ENCODE results near the gene MILR1.
A peak's percentile ranks its signal among the peaks of the same experiment; 100 is the strongest.
"Not testable (repeated sequence)": the region's sequence is repeated elsewhere in the genome, so short reads cannot be mapped to it uniquely, and the experiment has no call there.

Gene MILR1

DNA sequence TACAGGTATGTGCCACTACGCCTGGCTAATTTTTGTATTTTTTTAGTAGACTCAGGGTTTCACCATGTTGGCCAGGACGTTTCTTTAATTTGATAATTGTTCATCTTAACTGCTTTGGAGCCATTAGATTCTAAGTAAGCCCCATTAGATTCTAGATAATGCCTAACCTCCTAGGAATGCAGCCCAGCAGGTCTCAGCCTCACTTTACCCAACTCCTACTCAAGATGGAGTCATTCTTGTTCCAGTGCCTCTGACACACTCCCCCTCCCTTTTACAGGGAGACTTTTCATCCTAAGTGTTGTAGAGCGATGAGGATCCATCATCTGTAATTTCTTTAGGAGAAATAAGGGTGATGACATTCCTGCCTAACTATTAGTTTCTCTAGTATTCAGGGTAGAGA lies 23.7 kb upstream of the MILR1 start:
- DNase-seq, result no peak

- no peak for DNase-seq
Measured at GRCh38 chr17:64426596-64426995, 22.3 kb upstream of the MILR1 start.

DNA sequence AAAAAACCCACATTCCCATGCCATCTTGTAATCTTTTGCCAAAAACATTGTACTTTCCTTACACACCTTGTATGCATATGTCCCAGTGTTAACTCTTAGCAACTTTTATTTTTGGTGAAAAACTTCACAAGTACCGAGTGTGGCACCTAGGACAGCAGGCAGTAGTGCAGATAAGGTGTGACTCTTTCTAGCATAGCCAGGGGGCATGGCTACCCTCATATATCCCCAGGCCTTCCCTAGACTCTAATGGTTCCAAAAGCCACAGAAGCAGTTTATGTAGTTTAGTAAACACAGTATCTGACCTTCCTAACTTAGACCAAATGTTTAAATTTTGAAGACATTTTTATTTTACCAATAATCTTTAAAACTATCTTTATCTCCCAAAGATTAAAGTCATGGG lies 20.5 kb upstream of the MILR1 start:
- DNase-seq, result no peak

DNA sequence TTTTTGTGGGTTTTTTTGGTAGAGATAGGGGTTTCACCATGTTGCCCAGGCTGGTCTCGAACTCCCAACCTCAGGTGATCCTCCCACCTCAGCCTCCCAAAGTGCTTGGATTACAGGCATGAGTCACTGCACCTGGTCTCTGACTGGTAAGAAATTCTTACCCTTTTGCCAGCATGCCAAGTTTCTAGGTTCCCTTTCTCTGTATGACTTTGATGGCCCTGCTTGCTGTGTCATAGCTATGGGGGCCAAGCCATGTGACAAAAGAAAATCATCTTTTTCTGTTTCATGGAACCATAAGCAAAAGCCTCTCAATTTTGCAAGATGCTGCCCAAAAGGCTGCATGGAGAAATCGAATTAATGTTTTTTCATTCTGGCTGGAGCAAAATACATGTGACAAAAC lies 18.9 kb upstream of the MILR1 start:
- DNase-seq, result not testable (repeated sequence)

DNA sequence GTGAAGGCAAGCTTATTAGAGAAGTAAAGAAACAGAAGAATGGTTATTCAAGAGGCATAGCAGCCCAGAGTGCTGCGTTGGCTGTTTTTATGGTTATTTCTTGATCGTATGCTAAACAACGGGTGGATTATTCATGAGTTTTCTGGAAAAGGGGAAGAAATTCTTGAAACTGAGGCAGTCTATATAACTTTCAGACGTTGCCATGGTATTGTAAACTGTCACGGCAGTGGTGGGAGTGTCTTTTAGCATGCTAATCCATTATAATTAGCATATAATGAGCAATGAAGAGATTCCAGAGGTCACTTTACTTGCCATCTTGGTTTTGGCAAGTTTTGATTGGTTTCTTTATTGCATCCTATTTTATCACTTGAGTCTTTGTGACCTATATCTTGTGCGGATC lies 17.4 kb upstream of the MILR1 start:
- DNase-seq, result no peak

DNA sequence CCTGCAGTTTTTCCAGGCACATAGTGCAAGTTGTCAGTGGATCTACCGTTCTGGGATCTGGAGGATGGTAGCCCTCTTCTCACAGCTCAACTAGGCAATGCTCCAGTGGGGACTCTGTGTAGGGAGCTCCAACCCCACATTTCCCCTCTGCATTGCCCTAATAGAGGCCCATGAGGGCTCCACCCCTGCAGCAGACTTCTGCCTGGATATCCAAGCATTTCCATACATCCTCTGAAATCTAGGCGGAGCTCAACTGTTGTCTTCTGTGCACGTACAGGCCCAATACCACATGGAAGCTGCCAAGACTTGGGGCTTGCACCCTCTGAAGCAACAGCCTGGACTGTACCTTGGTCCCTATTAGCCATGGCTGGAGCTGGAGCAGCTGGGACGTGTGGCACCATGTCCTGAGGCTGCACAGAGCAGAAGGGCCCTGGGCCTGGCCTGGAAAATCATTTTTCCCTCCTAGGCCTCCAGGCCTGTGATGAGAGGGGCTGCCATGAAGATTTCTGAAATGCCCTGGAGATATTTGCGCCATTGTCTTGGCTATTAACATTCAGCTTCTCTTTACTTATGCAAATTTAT lies 10.9 kb upstream of the MILR1 start:
- DNase-seq, result no peak

DNA sequence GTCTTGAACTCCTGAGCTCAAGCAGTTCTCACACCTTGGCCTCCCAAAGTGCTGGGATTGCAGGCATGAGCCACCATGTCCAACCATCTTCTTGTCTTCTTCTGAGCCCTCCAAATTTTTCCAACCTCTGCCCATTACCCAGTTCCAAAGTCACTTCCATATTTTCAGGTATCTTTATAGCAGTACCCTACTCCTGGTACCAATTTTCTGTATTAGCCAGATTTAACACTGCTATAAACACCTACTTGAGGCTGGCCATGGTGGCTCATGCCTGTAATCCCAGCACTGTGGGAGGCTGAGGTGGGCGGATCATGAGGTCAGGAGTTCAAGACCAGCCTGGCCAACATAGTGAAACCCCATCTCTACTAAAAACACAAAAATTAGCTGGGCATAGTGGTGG lies 9.4 kb upstream of the MILR1 start:
- not testable (repeated sequence) for DNase-seq

DNA sequence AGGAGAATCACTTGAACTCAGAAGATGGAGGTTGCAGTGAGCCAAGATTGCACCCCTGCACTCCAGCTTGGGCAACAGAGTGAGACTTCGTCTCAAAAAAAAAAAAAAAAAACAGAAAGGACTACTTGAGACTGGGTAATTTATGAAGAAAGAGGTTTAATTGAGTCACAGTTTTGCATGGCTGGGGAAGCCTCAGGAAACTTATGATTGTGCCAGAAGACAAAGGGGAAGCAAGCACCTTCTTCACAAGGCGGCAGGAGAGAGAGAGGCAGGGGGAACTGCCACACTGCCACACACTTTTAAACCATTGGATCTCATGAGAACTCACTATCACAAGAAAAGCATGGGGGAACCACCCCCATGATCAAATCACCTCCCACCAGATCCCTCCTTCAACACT lies 9.0 kb upstream of the MILR1 start:
- DNase-seq, result no peak

DNA sequence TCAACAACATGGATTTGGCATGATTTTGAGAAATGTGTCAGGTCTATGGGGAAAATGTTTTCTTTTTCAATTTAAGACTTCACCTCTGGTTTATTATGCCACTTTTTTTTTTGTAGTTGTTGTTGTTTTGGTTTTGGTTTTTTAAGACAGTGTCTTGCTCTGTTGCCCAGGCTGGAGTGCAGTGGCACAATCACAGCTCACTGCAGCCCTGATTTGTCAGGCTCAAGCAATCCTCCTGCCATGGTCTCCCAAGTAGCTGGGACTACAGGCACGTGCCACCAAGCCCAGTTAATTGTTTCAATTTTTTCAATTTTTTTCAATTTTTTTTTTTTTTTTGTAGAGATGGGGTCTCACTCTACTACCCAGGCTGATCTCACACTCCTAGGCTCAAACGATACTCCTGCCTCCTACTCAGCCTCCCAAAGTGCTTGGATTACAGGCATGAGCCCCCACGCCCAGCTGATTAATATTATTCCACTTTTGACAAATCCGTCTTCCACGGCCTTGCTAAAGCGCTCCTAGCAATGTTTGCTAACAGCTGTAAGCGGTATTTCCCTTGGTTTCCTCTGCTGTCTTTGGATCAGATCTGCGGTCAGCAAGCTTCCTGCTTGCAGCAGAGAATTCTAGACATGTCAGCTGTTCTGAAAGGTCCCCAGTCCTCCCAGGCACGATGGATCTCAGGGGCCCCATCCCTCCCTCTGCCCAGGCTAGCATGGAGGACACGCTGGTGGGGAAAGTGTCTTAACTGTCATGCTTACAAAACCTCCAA lies 7.0 kb upstream of the MILR1 start:
- peak in 11 of 56 donors; percentile 1 to 35 (median 7) for DNase-seq

DNA sequence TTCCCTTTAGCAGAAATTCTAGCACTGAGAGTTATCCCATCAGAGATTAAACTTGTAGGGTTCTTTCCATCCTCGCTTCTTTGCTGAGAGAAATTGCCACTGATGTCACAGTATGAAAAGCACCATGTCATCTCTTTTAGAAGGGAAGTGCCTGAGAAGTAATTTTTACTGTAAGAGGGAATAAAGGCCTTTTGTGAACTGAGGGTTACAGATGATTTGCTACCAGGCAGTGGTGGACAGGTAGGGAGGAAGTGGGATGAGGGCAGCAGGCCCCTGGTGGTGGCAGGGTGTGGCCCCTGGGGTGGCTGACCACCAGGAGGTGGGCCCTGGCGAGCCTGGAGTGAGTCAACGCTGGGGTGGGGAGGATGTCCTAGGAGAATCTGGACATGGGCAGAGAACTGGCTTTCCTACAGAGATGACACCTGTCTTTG lies 6.4 kb upstream of the MILR1 start:
- DNase-seq, result no peak

GRCh38 chr17:64443086-64443760 lies 5.7 kb upstream of the MILR1 start:
- no peak for DNase-seq

GRCh38 chr17:64447526-64447925 lies 1.4 kb upstream of the MILR1 start:
- DNase-seq, result no peak

DNA sequence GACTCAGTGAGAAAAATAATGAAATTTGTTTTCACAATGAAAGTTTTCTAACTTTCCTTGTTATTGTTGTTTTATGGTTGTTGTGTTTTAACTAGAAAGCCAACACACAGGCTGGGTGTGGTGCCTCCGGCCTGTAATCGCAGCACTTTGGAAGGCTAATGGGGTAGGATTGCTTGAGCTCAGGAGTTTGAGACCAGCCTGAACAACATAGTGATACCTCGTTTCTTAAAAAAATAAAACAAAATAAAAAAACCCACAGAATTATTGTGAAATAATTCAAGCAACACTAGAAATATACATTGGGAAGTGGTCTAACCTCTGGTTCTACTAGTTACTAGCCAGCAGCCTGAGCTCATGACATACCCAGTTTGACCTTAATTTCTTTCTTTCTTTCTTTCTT lies 630 bp downstream of the MILR1 start:
- no peak for DNase-seq

GRCh38 chr17:64455993-64456885 lies 7.3 kb downstream of the MILR1 start:
- no peak for DNase-seq

- DNase-seq, result no peak
Measured at GRCh38 chr17:64457156-64457555, 8.2 kb downstream of the MILR1 start.

DNA sequence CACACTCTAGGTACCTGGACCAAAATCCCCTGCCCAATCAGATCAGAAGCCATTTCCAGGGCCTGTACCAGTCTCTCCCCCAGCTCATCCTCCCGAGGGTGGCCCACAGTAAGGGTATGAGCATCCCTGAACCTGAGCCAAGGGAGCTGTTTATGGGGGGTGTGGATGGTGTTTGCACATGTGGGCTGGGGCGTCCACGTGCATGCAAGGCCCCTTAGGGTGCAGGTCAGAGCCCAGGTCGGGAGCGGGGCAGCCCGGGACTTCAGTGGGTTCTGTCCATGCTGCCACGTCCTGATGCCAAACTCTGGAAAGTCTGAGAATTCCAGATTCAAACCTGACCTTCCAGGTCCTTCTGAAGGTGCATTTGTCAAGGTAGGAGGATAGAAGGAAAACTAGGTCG lies 9.8 kb downstream of the MILR1 start:
- DNase-seq, result no peak

- no peak for DNase-seq
Measured at GRCh38 chr17:64459284-64459747, 10.4 kb downstream of the MILR1 start.

GRCh38 chr17:64459818-64460217 lies 10.9 kb downstream of the MILR1 start:
- DNase-seq, result not testable (repeated sequence)

DNA sequence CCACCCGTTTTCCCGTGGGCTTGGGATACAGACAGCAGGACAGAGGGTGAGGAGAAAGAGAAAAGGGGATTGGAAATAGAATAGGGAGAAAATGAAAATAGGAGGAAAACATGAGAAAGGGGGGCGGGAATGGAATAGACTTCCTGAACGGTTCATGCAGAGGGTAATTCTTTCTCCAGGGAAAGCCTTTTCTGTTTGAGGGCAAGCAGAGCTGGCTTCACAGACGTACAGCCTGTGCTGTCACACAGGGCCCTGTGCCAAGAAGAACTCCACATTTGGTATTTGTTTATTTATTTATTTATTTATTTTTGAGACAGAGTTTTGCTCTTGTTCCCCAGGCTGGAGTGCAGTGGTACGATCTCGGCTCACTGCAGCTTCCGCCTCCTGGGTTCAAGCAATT lies 12.0 kb downstream of the MILR1 start:
- no peak for DNase-seq

DNA sequence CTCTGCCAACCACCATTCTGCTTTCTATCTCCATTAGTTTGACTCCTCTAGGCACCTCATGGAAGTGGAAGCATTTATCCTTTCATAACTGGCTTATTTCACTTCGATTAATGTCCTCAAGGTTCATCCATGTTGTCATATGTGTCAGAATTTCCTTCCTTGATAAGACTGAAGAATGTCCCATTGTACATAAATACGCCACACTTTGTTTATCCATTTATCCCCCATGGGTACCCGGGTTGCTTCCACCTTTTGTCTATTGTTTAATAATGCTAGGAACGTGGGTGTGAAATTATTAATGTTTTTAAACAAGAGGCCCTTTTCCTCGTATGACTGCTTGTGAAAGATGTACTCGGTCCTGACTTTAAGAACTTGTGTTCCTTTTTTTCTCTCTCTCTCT lies 12.9 kb downstream of the MILR1 start:
- DNase-seq, result no peak

DNA sequence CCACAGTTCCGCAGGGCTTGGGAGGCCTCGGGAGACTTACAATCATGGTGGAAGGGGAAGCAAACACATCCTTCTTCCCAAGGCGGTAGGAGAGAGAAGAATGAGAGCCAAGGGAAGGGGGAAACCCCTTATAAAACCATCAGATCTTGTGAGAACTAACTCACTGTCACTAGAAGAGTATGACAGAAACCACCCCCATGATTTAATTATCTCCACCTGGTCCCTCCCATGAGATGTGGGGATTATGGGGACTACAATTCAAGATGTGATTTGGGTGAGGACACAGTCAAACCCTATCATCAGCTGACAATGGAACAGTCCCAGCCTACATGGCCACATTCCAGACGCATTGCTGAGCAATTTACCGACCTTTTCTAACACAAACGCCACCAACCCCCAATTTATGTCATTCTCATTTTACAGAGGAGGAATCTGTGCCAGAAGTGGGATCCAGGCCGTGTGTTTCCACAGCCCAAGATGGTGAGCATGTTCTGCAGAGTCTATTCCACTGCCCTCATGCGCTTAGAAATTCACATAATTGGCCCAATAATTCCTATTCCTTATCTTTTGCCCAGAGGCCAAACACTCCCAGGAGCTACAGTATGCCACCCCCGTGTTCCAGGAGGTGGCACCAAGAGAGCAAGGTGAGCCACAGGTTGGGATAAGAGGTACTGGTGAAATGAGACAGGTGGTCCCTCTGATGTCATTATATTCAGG lies 17.3 kb downstream of the MILR1 start:
- no peak for DNase-seq

All from nucleus accumbens (tissue), 56 donors.